Lower leg skin (tissue), 3 donors: ENCODE data around the gene SYNPO2.

Experiments
- POLR2A ChIP-seq, 2 donors: fragments of 450-650 bp; IDR thresholded peaks; one replicate each; pipeline ENCODE4 v1.6.1; 2016 to 2017; ENCODE audit warnings: antibody characterized with exemption in 2 of 2, mild to moderate bottlenecking in 1 of 2, moderate library complexity in 1 of 2
- TF ChIP-seq, protein P1 (sequence below), 3 donors: fragments of 450-650 bp; IDR thresholded peaks; one replicate each; pipeline ENCODE4 v1.5.1; 2016; ENCODE audit warnings: antibody characterized with exemption in 3 of 3, mild to moderate bottlenecking in 3 of 3, moderate library complexity in 2 of 3

DNA sequence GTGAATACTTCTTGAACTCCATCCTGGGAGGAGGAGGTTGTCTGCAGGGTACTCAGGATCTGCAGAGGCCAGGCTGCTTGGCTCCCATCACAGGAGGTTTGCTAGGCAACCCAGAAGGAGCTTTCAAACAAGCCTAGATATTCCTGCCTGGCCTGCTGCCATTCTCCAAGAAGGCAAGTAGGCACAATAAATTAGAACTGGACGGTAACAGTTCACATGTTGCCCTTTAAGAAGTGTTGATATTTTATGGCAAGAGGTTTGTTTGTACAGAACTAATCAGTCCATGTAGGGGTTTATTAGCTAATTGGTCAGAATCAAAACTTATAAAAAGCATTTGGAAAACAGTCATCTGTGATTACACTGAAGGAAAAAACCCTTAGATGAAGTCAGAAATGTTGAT lies 39.3 kb downstream of the SYNPO2 start:
- TF ChIP-seq, protein P1, sequence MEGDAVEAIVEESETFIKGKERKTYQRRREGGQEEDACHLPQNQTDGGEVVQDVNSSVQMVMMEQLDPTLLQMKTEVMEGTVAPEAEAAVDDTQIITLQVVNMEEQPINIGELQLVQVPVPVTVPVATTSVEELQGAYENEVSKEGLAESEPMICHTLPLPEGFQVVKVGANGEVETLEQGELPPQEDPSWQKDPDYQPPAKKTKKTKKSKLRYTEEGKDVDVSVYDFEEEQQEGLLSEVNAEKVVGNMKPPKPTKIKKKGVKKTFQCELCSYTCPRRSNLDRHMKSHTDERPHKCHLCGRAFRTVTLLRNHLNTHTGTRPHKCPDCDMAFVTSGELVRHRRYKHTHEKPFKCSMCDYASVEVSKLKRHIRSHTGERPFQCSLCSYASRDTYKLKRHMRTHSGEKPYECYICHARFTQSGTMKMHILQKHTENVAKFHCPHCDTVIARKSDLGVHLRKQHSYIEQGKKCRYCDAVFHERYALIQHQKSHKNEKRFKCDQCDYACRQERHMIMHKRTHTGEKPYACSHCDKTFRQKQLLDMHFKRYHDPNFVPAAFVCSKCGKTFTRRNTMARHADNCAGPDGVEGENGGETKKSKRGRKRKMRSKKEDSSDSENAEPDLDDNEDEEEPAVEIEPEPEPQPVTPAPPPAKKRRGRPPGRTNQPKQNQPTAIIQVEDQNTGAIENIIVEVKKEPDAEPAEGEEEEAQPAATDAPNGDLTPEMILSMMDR (IDR thresholded peaks at IDR 0.05): no peak
- no peak for TF ChIP-seq POLR2A (IDR thresholded peaks at IDR 0.05)
